K562 (cell line): ENCODE measurements around the gene WBP1. TPM values are rescaled to one million over a fixed set of nuclear protein-coding genes. Genes with fewer than 3 reads are reported as not detected.

Source experiments
- ATF1 ChIP-seq, 2 experiments: fragments of 450-650 bp in 1 of 2; IDR thresholded peaks; 2 replicates each; pipeline ENCODE4 v1.6.1; 2016; ENCODE audit warnings: missing compliant biosample characterization in 1 of 2, missing genetic modification characterization in 1 of 2
- NFXL1 ChIP-seq: fragments of 450-650 bp; formaldehyde crosslinking; IDR thresholded peaks from 2 replicates; pipeline ENCODE4 v1.4.0; 2021; ENCODE audit warnings: mild to moderate bottlenecking
- PRPF4 ChIP-seq: fragments of 200-400 bp; formaldehyde crosslinking; IDR thresholded peaks from one replicate; pipeline ENCODE4 v1.6.1; 2017; ENCODE audit warnings: low read length, low read depth, mild to moderate bottlenecking; ENCODE audit not compliant: insufficient read depth, poor library complexity, severe bottlenecking
- RAD21 ChIP-seq, 2 experiments: fragments of 250-450 bp in 1 of 2; fragments of 450-650 bp in 1 of 2; sonication (Bioruptor Pico) in 1 of 2; formaldehyde crosslinking in 1 of 2; IDR thresholded peaks in 1 of 2; conservative IDR thresholded peaks in 1 of 2; 2 replicates each; pipeline versions ENCODE4 v1.4.0 to v1.8.0; 2020 to 2022; ENCODE audit warnings: mild to moderate bottlenecking in 2 of 2, moderate library complexity in 1 of 2
- SIRT6 ChIP-seq: IDR thresholded peaks from one replicate; pipeline ENCODE4 v1.6.1; 2012; ENCODE audit warnings: low read depth, mild to moderate bottlenecking, control low read depth, inconsistent platforms, low read length, moderate library complexity
- SMARCE1 ChIP-seq: fragments of 450-650 bp; IDR thresholded peaks from 2 replicates; pipeline ENCODE4 v1.7.1; 2016; ENCODE audit warnings: mild to moderate bottlenecking
- ZNF146 ChIP-seq: IDR thresholded peaks from one replicate; pipeline ENCODE4 v1.6.1; 2018; ENCODE audit warnings: missing compliant biosample characterization; ENCODE audit not compliant: unreplicated experiment
- ZNF197 ChIP-seq: fragments of 200-800 bp; sonication (Bioruptor generic); IDR thresholded peaks from 2 replicates; pipeline ENCODE4 v1.6.1; 2016; ENCODE audit warnings: low read depth, missing genetic modification characterization, missing compliant biosample characterization
- ZNF778 ChIP-seq: fragments of 450-650 bp; formaldehyde crosslinking; IDR thresholded peaks from 2 replicates; pipeline ENCODE4 v1.4.0; 2020; ENCODE audit warnings: mild to moderate bottlenecking, moderate library complexity
- polyA plus RNA-seq, 8 experiments: library from polyadenylated mRNA; depleted of rRNA in 4 of 8; stranded (reverse) in 5 of 8; unstranded in 3 of 8; fragments of >200 nt; fragmentation: Nextera tagmentation in 2 of 8; fragmentation: Illumina TruSeq in 1 of 8; extraction: Ambion mirVana in 2 of 8; extraction: Trizol in 1 of 8; gene quantifications; 2 replicates each; pipeline versions ENCODE4 v1.2.1 to v1.2.3, GENCODE V29; 2011 to 2014; ENCODE audit warnings: inconsistent platforms in 1 of 8, missing spikeins in 1 of 8
- total RNA-seq, 7 experiments: library from RNA; depleted of rRNA in 6 of 7; stranded (reverse); fragments of >200 nt in 6 of 7; fragmentation: Illumina TruSeq in 2 of 7; extraction: Trizol in 2 of 7; gene quantifications; 2 replicates each; pipeline versions ENCODE4 v1.2.1 to v1.2.3, GENCODE V29; 2011 to 2021; ENCODE audit warnings: low replicate concordance in 1 of 7
- TF ChIP-seq, protein P1 (sequence below): fragments of 150-350 bp; IDR thresholded peaks from 2 replicates; pipeline ENCODE4 v1.6.1; 2014; ENCODE audit warnings: low read depth, mild to moderate bottlenecking, low read length, borderline replicate concordance
- TF ChIP-seq, protein P2 (sequence below): fragments of 200-800 bp; sonication (Bioruptor generic); IDR thresholded peaks from 2 replicates; pipeline ENCODE4 v1.6.1; 2017; ENCODE audit warnings: missing genetic modification characterization, missing compliant biosample characterization
- TF ChIP-seq, protein P3 (sequence below), 3 experiments: IDR thresholded peaks in 2 of 3; conservative IDR thresholded peaks in 1 of 3; 2 replicates each; pipeline ENCODE4 v1.5.1; 2011 to 2012; ENCODE audit warnings: low read length in 3 of 3, mild to moderate bottlenecking in 3 of 3, control low read depth in 2 of 3, improper control_type of control experiment in 1 of 3, inconsistent platforms in 1 of 3, low read depth in 1 of 3, mixed read lengths in 1 of 3, moderate library complexity in 1 of 3; ENCODE audit not compliant: insufficient read depth in 2 of 3

The WBP1 gene
- total and polyA plus RNA-seq, 9 of the 15 experiments (the other 6 are each of a cell fraction or from before 2014, with no cell fraction given) = 1.9 to 27.7 (median 14.2) TPM

GRCh38 chr2:74474899-74475298, 16.7 kb downstream of the WBP1 start (continued):
- TF ChIP-seq, protein P1, sequence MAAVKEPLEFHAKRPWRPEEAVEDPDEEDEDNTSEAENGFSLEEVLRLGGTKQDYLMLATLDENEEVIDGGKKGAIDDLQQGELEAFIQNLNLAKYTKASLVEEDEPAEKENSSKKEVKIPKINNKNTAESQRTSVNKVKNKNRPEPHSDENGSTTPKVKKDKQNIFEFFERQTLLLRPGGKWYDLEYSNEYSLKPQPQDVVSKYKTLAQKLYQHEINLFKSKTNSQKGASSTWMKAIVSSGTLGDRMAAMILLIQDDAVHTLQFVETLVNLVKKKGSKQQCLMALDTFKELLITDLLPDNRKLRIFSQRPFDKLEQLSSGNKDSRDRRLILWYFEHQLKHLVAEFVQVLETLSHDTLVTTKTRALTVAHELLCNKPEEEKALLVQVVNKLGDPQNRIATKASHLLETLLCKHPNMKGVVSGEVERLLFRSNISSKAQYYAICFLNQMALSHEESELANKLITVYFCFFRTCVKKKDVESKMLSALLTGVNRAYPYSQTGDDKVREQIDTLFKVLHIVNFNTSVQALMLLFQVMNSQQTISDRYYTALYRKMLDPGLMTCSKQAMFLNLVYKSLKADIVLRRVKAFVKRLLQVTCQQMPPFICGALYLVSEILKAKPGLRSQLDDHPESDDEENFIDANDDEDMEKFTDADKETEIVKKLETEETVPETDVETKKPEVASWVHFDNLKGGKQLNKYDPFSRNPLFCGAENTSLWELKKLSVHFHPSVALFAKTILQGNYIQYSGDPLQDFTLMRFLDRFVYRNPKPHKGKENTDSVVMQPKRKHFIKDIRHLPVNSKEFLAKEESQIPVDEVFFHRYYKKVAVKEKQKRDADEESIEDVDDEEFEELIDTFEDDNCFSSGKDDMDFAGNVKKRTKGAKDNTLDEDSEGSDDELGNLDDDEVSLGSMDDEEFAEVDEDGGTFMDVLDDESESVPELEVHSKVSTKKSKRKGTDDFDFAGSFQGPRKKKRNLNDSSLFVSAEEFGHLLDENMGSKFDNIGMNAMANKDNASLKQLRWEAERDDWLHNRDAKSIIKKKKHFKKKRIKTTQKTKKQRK = no peak
- no peak for TF ChIP-seq ZNF146 (CRISPR knock-in tag)
- peak in 1 of 2 experiments; percentile 39; a peak in 2 of 4 replicates for TF ChIP-seq RAD21 (CRISPR knock-in tag; conservative IDR thresholded peaks at IDR 0.05 in 1 of 2, IDR thresholded peaks at IDR 0.05 in 1 of 2)
- TF ChIP-seq SMARCE1 = no peak
- TF ChIP-seq, protein P2, sequence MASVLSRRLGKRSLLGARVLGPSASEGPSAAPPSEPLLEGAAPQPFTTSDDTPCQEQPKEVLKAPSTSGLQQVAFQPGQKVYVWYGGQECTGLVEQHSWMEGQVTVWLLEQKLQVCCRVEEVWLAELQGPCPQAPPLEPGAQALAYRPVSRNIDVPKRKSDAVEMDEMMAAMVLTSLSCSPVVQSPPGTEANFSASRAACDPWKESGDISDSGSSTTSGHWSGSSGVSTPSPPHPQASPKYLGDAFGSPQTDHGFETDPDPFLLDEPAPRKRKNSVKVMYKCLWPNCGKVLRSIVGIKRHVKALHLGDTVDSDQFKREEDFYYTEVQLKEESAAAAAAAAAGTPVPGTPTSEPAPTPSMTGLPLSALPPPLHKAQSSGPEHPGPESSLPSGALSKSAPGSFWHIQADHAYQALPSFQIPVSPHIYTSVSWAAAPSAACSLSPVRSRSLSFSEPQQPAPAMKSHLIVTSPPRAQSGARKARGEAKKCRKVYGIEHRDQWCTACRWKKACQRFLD (CRISPR knock-in tag) = no peak
- no peak for TF ChIP-seq ZNF197 (CRISPR knock-in tag)
- no peak for TF ChIP-seq NFXL1 (CRISPR knock-in tag)
- TF ChIP-seq SIRT6 = no peak
- TF ChIP-seq, protein P3, sequence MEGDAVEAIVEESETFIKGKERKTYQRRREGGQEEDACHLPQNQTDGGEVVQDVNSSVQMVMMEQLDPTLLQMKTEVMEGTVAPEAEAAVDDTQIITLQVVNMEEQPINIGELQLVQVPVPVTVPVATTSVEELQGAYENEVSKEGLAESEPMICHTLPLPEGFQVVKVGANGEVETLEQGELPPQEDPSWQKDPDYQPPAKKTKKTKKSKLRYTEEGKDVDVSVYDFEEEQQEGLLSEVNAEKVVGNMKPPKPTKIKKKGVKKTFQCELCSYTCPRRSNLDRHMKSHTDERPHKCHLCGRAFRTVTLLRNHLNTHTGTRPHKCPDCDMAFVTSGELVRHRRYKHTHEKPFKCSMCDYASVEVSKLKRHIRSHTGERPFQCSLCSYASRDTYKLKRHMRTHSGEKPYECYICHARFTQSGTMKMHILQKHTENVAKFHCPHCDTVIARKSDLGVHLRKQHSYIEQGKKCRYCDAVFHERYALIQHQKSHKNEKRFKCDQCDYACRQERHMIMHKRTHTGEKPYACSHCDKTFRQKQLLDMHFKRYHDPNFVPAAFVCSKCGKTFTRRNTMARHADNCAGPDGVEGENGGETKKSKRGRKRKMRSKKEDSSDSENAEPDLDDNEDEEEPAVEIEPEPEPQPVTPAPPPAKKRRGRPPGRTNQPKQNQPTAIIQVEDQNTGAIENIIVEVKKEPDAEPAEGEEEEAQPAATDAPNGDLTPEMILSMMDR (IDR thresholded peaks at IDR 0.05 in 2 of 3, conservative IDR thresholded peaks at IDR 0.05 in 1 of 3; ENCODE audit: insufficient read depth in 2 of 3, low read depth in 1 of 3, low read length in 3 of 3) = peak; percentile 49 to 72 (median 52); a peak in 5 of 6 replicates
- TF ChIP-seq ZNF778 = no peak
- TF ChIP-seq ATF1 (CRISPR knock-in tag; IDR thresholded peaks at IDR 0.05) = no peak
- no peak for TF ChIP-seq ATF1 (tag; IDR thresholded peaks at IDR 0.05)
- TF ChIP-seq PRPF4 = no peak
